HG03432 (cell line): ENCODE measurements around the gene ZNF654.
"Not testable (repeated sequence)": the region's sequence is repeated elsewhere in the genome, so short reads cannot be mapped to it uniquely, and the experiment has no call there.

ENCODE experiments used
- ATAC-seq: cut with Tn5 transposase; IDR thresholded peaks from one replicate; pipeline ENCODE4 v1.9.1; 2021; ENCODE audit warnings: mild to moderate bottlenecking, moderate library complexity; ENCODE audit not compliant: unreplicated experiment

The ZNF654 gene

GRCh38 chr3:88059380-88060170 is 520 bp downstream of the ZNF654 start:
- no peak for ATAC-seq

- no peak for ATAC-seq
Observed at GRCh38 chr3:88061746-88062145, 2.7 kb downstream of the ZNF654 start.

DNA sequence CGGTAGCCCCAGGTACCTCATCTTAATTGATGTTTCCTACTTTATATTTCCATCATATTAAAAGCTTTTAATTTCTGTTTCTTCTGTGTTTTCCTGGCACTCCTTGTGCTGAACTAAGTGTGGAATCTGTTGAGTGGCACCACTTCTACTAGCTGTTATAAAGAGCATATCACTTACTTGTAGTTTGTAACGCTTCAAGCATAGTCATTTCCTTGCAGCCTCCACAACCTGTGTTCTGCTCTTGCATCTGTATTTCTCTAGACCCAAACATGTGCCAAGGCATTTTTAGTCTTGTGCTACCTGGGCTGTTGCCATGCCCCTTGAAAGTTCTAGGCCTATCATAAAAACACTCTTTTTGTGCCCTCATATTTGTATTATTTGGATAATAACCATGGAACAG is 16.0 kb downstream of the ZNF654 start:
- no peak for ATAC-seq

DNA sequence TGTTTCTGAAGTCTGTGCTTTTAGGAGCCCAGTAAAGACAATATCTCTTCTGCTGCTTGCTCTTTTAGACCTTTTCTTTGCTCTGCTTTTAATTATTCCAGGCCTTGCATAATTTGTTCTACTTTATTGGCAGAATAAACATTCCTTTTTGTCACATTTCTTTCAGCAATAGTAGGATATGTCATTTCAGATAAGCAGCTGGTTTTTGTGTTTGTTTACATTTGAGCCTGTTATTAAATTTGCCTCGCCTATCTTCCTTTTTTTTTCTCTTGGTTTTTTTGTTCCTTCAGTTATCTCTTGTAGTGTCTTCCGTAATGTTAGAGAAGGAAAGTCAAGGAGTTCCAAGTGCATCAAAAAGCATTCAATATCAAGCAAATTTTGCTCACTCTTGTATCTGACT is 16.4 kb downstream of the ZNF654 start:
- no peak for ATAC-seq

GRCh38 chr3:88076712-88077111 is 17.7 kb downstream of the ZNF654 start:
- ATAC-seq, result no peak

DNA sequence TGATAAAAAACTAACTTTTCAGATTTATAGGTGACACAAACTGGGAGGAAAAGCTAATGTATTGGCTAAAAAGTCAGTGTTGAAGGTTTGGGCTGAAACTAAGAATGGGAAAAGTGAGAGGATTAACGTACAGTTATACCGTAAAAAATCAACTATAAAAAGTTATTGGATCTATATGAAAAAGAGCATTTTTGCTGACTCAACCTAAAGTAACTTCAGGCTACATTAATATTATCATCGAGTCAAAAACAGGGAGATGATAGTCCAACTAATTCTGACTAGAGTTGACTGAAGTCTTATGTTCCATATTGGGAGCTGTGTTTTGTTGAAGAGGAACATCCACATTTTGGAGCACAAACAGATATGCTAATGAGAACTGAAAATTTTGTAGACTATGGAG is 19.9 kb downstream of the ZNF654 start:
- no peak for ATAC-seq

DNA sequence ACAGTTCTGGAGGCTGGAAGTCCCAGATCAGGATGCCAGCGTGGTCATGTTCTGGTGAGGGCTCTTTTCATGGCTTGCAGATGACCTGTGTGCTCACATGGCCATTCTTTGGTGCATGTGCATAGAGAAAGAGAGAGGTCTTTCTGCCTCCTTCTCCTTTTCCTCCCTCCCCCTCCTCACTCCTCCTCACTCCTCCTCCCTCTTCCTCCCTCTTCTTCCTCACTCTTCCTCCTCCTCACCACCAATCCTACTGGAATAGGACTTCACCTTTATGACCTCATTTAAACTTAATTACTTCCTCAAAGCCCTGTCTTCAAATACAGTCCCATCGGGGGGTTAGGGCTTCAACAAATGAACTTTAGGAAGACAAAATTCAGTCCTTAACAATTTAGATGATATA is 23.8 kb downstream of the ZNF654 start:
- ATAC-seq, result no peak

DNA sequence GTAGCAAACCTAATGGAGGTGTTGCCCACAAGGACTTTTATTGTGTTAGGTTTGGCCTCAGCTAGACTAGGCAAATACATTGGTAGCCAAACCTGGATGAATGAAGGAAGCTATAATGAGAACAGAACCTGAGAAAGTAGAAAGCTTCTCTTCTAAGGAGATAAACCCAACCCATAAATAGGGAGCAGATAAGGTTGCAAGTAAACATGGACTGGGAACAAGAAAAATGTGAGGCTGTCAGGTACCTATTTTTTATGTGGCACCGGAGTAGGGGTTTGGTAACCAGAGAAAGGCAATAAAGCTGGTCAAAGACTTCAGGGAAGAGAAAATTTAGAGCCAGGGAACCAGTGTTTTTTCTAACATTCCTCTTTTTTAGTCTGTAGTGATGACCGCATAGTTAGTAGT is 25.0 kb downstream of the ZNF654 start:
- ATAC-seq, result no peak

- ATAC-seq, result no peak
Observed at GRCh38 chr3:88090681-88091080, 31.6 kb downstream of the ZNF654 start.

DNA sequence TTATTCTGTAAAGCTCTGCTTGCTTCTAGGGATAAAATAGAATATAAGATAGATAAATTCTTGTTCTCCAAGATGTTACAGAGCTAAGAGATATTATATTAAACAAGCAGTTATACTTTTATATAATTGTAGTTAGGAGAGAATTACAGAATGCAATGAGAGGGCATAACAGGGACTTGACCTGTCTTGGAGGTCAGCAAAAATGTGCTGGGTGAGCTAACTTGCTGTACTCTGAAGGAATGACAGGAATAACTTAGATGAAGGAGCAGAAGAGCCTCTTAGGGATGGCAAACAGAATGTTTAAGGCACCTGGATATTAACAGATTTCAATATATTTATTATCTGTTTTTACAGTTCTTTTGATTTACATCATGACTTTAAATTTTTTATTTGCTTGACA is 33.2 kb downstream of the ZNF654 start:
- no peak for ATAC-seq

DNA sequence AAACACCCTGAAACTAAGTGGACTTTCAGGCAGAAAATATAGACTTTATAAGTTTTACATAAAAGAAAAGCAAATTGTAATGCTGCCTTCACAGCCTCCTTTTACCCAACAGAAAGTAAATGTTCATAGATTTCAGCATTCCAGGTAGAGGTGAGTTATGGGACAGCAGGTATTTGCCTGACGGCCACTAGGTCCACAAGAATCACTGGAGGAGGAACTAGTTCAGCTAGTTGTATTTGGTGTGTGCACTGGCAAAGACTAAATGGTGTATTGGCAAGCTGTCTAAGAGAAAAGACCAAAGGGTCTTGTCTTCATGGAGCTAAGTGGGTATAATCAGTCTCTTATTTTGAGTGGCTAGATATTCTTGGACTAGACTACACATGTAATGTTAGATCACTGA is 34.2 kb downstream of the ZNF654 start:
- no peak for ATAC-seq

- peak; percentile 90 for ATAC-seq
Observed at GRCh38 chr3:88101142-88101541, 42.1 kb downstream of the ZNF654 start.

GRCh38 chr3:88105325-88105724 is 46.3 kb downstream of the ZNF654 start:
- ATAC-seq, result no peak

- no peak for ATAC-seq
Observed at GRCh38 chr3:88112289-88112688, 53.2 kb downstream of the ZNF654 start.

DNA sequence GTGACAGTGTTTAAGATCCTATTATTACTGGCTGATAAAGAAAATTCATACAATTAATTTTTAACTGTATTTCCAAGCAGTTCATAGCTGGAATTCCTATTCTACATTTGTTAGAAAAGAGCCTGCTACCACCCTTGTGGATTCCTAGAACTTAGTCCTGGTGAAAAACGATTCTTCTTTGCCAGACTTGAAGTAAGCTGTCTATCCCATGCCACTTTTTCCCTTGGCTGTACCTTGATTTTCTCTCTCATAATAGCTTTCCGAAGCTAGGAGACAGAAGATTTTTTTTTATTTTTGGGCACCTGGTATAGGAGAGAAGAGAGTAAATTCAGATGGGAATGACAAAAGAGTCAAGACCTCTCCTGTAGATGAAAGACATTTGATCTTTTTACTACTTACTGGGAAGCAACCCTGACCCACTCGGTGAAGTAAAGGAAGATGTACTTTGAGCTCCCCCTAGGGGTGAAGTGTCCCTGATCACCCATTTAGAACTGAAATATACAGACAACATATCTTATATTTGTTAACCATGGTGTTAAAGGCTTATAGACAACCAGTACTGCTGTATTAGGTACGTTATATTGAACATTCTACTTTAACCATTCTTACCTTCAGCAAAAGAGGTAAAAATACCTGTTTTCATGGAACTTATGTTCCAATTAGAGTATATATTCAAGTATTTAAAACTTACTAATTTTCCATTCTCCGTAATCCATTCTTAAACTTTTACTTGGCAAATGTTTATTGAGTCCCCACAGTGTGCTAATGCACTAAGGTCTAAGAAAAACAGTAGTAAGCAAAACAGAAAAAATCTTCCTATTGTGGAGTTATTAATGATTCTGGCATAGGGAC is 54.5 kb downstream of the ZNF654 start:
- ATAC-seq, result peak; percentile 92

DNA sequence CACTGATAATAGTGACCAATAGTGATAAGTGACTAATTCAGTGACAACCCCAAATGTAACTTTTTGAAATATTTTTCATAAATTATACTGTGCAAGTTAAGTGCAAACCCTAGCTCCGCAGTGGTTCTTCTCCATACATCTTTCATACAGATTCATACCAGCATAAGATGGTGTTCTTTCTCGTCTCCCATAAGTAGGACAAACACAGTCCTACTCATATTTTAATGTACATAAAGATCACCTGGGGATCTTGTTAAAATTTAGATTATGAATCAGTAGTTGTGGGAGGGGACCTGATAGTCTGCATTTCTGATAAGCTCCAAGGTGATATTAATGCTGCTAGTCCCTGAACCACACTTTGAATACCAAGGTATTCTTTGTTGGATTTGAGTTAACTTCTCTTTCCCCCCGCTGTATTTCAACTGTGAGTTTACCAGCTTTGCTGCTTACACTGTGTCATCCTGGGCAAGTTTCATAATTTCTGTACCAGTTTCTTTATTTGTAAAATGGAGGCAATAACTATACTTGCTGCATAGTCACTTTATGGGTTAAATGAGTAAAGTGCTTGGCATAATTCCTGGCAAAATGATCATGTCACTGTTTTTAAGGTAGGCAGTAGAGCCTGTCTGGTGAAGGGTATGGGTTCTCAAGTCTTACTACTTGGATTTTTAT is 56.0 kb downstream of the ZNF654 start:
- no peak for ATAC-seq

DNA sequence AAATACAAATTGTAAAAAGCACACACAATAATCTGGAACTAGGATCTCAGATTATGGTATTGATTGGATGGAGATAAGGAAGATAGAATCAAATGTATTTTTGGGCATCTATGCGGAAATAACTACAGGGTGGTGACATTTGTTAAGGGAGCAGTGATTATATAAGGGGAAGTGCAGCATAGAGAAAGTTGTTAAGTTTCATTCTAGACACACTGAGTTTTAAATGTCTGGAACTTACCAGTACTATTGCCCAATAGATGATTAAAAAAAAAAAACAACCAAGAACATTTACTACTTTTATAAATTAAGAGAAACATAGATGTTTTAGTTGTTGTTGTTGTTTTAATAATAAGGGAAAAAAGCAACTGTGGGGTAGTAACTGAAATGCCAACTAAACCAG is 58.6 kb downstream of the ZNF654 start:
- no peak for ATAC-seq

DNA sequence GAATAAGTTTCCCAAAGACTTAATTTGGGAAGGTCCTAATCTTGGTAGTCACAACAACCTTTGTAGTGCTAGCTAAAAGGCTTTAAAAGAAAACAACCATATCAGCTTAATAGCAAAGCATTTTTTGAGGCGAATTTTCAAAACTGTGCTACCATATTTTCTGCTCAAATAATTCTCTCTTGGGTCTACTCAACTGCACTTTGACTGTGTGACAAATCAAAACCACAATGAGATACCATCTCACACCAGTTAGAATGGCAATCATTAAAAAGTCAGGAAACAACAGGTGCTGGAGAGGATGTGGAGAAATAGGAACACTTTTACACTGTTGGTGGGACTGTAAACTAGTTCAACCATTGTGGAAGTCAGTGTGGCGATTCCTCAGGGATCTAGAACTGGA is 59.5 kb downstream of the ZNF654 start:
- not testable (repeated sequence) for ATAC-seq

DNA sequence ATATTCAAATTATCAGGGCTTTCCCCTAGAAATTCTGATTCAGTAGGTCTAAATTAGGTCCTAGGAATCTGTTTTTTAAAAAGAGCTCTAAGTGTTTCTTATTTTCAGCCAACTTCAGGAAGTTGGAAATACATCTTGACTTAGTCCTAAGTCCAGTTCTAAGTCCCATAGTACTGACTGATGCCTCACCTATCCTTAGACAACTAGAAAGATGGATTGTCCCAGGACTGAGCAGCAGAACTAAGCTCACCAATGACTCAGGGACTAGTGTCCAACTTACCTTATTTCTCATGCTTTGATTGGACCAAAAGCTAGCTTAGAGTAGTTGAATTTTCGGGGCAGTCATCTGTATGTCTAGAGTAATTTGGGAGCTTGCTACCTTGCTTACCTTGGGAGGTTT is 64.5 kb downstream of the ZNF654 start:
- ATAC-seq, result no peak

- ATAC-seq, result no peak
Observed at GRCh38 chr3:88131695-88132094, 72.6 kb downstream of the ZNF654 start.

GRCh38 chr3:88132894-88133293 is 73.8 kb downstream of the ZNF654 start:
- no peak for ATAC-seq
